GM12891 (cell line): ENCODE measurements around the gene ARHGAP15.

Experiments
- POLR2A ChIP-seq: IDR thresholded peaks from 2 replicates; pipeline ENCODE4 v1.6.1; 2011; ENCODE audit warnings: low read depth, low read length, control low read depth
- POLR2AphosphoS5 ChIP-seq: IDR thresholded peaks from 2 replicates; pipeline ENCODE4 v1.6.1; 2011; ENCODE audit warnings: low read depth, low read length, control low read depth

DNA sequence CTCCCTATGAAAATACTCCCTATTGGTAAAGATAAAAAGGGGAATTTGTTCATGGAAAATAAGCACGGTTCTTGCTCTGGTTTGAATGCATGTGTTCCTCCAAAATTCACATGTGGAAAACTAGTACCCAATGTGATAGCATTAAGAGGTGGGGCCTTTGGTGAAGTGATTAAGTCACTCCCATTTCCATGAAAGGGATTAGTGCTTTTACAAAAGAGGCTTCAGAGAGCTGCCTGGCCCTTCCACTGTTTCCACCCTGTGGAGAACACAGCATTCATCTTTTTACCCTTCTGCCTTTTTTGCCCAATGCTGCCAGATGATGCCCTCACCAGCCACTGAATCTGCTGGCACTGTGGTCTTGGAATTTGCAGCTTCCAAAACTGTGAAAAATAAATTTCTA, 666.8 kb downstream of the ARHGAP15 start:
- TF ChIP-seq POLR2AphosphoS5 (no peak), POLR2A (no peak)
